RKO (cell line): ENCODE results near the gene MBOAT1.
A peak's percentile ranks its signal among the peaks of the same experiment; 100 is the strongest.

Source experiments
- DNase-seq: peaks from one replicate; pipeline ENCODE4 v3.0.0-alpha.2; 2016; ENCODE audit warnings: low spot score

Gene MBOAT1

GRCh38 chr6:20234136-20234535 lies 21.9 kb upstream of the MBOAT1 start:
- DNase-seq = no peak

- no peak for DNase-seq
These were observed 20.9 kb upstream of the MBOAT1 start for GRCh38 chr6:20233007-20233730.

GRCh38 chr6:20232188-20232587 lies 19.9 kb upstream of the MBOAT1 start:
- DNase-seq = no peak

- DNase-seq = no peak
These were observed 18.3 kb upstream of the MBOAT1 start for GRCh38 chr6:20230401-20231119.

- no peak for DNase-seq
These were observed 17.6 kb upstream of the MBOAT1 start for GRCh38 chr6:20229881-20230280.

GRCh38 chr6:20227350-20227749 lies 15.1 kb upstream of the MBOAT1 start:
- DNase-seq = no peak

- no peak for DNase-seq
These were observed 10.9 kb upstream of the MBOAT1 start for GRCh38 chr6:20223141-20223540.

- DNase-seq = no peak
These were observed 9.2 kb upstream of the MBOAT1 start for GRCh38 chr6:20221421-20221820.

GRCh38 chr6:20220359-20220758 lies 8.1 kb upstream of the MBOAT1 start:
- DNase-seq = no peak

- DNase-seq = no peak
These were observed 5.6 kb upstream of the MBOAT1 start for GRCh38 chr6:20217891-20218290.

- DNase-seq = no peak
These were observed 5.1 kb upstream of the MBOAT1 start for GRCh38 chr6:20217324-20217855.

GRCh38 chr6:20215310-20215709 lies 3.0 kb upstream of the MBOAT1 start:
- DNase-seq = no peak

- DNase-seq = peak; percentile 14
These were observed 1.1 kb upstream of the MBOAT1 start for GRCh38 chr6:20213271-20213798.

- DNase-seq = no peak
These were observed 303 bp downstream of the MBOAT1 start for GRCh38 chr6:20211941-20212391.

- DNase-seq = peak; percentile 67
These were observed 980 bp downstream of the MBOAT1 start for GRCh38 chr6:20211037-20211940.

GRCh38 chr6:20210158-20210557 lies 2.1 kb downstream of the MBOAT1 start:
- DNase-seq = no peak

- DNase-seq = no peak
These were observed 3.4 kb downstream of the MBOAT1 start for GRCh38 chr6:20208687-20209378.

GRCh38 chr6:20207088-20207418 lies 5.2 kb downstream of the MBOAT1 start:
- DNase-seq = no peak

- DNase-seq = no peak
These were observed 6.5 kb downstream of the MBOAT1 start for GRCh38 chr6:20205722-20206161.

GRCh38 chr6:20204512-20204894 lies 7.8 kb downstream of the MBOAT1 start:
- DNase-seq = no peak
